CD4-positive, alpha-beta T cell treated with Interleukin-6 for 4 hours (primary cell): ENCODE measurements around the gene TSPAN11.

Experiments
- DNase-seq: peaks from one replicate; pipeline ENCODE4 v3.0.0-alpha.2; 2020; ENCODE audit warnings: mixed read lengths

The TSPAN11 gene

GRCh38 chr12:30962047-30962446 is 35.5 kb downstream of the TSPAN11 start:
- DNase-seq: no peak

DNA sequence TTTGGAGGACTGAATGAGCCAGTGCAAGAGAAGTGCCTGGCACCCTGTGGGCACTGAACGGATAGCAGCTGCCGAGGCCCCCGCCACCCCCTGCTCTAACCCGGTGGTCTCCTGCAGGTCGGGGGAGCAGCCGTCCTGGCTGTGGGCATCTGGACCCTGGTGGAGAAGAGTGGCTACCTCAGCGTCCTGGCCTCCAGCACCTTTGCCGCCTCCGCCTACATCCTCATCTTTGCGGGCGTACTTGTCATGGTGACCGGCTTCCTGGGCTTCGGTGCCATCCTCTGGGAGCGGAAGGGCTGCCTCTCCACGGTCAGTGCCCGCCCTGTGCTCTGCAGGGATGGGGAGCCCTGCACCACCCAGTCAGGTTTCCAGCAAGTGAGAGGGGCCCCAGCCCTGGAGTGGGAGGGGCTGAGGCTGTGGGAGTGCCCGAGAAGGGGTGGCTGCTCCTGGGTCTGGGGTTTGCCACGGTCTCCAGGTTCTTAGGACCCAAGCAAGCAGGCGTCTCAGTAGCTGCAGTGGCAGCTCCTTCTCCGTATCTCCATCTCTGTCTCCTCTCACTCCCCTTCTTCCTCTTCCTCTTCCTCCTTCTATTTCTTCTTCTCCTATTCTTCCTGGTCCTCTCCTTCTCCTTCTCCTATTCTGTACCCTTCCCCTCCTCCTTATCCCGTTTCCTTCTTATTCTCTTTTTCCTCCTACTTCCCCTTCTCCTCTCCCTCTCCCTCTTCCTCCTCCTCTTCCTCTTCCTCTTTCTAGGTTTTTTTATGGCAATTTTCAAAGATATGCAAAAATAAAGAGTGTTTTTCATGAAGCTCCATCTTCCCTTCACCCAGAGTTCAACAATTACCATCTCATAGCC is 37.4 kb downstream of the TSPAN11 start:
- no peak for DNase-seq

- DNase-seq: no peak
Observed at GRCh38 chr12:30964896-30965612, 38.5 kb downstream of the TSPAN11 start.

DNA sequence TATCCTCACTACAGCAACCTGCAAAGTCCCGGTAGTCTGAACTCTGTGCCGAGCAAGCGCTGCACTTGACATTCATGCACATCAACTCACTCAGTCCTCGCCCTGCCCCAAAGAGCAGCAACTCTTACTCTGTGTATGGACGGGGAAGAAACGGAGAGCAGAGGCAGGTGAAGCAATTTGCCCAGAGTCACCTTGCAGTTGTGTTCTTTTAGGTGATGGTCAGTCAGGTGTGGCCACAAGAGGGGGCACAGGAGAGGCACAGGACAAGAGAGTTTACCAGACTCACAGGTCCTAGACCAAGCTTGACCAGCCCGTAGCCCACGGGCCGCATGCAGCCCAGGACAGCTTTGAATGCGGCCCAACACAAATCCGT is 39.1 kb downstream of the TSPAN11 start:
- DNase-seq: no peak

GRCh38 chr12:30967026-30967425 is 40.5 kb downstream of the TSPAN11 start:
- DNase-seq: no peak

DNA sequence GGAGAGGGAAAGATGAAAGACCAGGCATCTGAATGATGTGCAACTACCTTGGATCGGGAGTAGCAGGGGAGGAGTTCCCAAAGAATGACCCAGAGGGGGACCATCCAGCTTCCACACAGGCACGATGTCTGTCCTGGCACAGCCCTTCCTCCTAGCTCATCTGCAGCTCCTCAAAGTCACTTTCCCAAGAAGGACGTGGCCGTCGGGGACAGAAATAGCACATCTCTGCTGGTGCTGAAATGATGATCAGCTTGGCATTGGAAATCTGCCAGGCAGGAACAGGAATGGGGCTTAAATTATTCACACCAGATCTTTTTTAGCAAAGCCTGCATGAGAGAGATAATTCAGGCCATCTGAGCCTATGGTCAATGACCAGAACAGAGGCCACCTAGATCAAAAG is 41.7 kb downstream of the TSPAN11 start:
- DNase-seq: no peak

DNA sequence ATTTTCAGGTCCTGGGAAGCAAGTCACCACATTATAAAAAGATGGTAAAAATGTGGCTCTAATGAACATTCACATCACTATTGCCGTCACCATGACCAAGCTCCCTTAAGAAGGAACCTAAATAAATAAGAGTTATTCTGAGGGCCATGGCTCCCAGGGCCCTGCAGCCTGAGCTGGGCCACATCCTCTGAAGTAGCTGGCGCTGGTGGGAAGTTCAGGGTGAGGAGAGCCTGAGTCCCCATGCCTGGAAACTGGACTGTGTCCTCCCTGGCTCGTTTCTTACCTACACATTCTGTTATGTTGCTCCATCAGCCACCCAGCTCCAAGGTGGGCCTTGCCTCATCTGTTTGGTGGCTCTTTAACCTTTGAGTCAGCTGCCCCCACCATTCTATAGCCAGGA is 42.5 kb downstream of the TSPAN11 start:
- DNase-seq: no peak

- DNase-seq: no peak
Observed at GRCh38 chr12:30969606-30970395, 43.3 kb downstream of the TSPAN11 start.

DNA sequence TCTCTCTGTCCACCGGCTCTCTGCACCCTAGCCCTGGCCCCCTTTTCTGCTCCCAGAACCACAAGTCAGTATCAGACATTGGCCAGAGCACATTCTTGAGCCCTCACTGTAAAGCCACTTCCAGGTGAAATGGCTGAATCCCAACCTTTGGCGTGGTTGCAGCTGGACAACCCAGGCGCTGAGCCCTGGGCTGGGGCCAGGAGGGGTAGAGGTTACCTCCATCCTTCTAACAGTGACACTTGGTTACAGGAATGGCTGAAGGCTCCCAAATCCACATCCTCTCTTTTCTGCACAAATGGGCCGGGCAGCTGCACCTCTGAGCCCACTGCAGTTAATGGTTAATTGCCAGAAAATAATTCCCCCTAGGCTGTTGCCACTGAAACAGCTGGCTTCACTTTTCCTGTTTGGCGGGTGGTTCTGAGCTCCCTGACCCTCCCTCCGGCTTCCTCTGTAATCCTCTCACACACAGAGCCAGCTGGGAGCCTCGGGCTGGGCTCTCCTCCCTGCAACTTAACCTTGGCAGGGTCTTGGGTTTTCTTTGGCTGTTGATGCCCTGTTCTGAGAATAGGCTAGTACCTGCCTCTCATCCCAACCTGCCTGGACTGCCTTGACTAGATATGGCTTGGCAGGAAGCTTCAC is 44.1 kb downstream of the TSPAN11 start:
- no peak for DNase-seq

DNA sequence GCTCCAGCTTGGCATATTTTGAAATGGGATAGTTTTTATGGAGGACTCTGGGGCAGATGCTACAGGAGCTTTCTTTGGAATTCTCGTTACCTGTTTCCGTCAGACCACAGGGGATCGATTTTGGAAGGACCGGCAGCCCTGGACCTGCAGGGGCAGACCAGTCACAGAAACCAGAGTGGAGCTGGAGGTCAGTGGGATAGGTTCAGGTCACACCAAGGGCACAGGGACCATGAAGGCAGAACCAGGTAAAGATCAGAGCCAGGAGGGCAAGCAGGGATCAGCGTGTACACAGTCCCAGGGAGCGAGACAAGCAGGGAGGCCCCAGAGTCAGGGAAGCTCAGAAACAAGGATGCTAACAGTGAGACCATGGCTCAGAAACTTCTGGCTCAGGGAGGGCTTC is 45.5 kb downstream of the TSPAN11 start:
- no peak for DNase-seq

DNA sequence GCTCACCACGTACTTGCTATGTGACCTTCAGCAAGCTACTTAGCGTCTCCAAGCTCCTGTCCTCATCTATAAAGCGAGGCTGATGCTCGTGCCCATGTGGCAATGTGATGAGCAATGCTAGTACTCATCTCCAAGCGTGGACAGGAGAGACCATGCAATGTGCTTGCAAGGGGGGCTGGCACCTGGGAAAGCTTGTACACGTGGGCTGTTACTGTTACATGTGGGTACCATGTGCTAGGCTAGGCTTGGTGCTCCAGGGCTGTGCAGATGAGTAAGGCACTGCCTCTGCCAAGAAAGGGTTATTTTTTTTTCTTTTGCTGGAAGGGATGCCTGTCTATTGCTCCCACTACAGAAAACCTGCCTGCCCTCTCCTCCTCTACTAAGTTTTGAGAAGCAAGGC is 46.6 kb downstream of the TSPAN11 start:
- no peak for DNase-seq

DNA sequence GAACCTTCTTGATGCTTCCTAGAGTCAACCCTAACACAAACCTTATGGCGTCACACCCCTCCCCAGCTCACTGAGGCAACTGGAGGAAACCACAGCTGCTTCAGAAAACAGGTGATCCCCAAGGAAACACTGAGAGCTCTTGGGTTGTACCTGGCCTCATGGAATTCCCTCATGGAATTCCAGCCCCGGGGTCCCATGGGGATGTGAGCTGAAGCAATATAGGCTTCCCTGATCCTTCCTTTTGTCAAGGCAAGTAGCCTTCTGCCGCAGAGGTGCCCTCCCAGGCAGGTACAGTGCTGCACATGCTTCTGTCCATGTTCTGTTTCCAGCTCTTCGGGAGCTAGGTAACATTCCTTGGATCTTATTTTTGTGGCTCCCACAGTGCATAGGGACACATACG is 47.3 kb downstream of the TSPAN11 start:
- DNase-seq: no peak

DNA sequence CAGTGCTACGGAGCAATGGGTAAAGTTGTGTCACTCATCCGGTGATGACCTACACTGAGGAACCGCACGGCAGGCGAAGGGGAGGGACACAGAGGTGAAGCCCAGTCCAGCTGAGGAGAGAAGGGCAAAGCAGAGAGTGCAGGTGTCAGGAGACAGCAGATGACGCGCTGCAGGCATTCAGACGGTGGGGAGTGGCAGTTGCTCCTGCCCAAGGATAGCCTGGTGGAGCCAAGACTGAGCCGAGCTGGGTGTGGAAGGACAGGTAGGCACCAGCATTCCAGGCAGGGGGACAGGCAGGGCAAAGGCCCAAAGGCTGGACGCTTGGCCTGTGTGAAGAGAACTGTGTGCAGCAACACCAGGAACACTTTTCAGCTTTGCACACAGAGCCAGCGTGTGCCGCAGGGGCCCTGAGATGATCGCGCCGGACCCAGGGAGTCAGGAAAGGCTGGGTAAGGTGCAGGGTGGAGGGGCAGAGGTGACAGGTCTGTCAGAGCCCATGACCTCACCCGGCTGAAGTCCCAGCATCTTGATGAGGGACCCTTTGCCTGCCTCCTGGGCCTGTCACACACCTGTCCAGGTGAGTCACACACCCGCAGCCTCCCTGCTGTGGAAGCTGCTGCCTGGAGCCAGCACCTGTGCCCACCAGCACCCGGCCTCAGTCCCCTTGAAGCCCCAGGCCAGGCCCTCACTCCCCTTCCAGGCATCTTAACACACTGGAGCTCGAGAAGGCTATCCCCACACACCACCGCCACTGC is 48.4 kb downstream of the TSPAN11 start:
- no peak for DNase-seq

- DNase-seq: no peak
Observed at GRCh38 chr12:30975581-30975980, 49.0 kb downstream of the TSPAN11 start.

- no peak for DNase-seq
Observed at GRCh38 chr12:30976206-30976605, 49.7 kb downstream of the TSPAN11 start.

GRCh38 chr12:30977124-30977523 is 50.6 kb downstream of the TSPAN11 start:
- no peak for DNase-seq

DNA sequence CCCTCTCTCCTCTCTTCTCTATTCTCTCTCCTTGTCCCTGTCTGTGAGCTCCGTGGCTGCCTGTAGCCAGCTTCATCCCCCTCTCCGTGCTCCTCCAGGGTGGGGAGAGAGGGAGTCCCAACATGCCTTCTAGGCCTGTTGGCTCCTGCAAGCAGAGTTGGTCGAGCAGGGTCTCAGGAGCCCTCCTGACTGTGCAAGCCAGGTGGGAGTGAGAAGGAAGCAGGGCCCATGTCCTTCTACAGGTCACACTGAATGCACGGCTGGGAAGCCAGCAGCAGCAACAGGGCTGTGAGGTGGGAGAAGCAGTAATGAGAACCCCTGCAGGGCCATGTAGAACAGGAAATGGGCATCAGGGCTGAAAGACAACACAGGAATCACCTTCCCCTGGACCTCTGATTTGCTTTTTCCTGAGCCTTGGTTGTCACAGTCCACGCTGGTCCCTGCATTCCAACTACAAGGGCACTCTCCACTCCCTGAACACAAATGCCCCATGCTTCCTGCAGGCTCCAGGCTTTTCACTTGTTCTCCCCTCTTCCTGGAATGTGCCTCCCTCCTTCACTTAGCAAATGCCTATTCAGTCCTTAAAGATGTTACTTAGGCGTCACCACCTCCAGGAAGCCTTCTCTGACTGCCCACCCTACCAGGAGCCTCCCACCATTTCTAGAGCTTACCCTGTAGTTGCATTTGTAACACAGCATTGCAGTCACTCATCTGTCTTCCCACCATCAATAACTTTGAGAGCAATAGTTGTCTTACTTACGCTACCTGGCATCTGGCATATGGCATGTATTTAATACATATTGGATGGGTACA is 51.2 kb downstream of the TSPAN11 start:
- DNase-seq: no peak

DNA sequence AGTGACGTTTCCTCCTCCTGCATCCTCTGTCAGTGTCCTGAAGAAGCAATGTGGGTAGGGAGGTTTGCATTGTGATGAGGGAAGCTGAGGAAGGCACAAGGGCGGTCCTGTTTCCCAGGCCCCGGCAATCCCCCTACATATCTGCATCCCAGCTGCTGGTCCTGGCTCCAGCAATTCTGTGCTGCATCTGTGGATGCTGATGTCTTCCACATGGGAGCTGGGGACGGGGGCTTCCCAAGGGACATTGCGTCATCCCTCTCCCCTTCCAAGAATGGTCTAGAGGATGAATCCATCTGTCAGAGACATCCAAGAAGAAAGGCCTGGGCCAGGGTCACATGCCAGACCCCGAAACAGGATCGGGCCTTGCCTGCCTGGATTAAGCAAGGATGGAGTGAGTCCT is 52.1 kb downstream of the TSPAN11 start:
- no peak for DNase-seq

DNA sequence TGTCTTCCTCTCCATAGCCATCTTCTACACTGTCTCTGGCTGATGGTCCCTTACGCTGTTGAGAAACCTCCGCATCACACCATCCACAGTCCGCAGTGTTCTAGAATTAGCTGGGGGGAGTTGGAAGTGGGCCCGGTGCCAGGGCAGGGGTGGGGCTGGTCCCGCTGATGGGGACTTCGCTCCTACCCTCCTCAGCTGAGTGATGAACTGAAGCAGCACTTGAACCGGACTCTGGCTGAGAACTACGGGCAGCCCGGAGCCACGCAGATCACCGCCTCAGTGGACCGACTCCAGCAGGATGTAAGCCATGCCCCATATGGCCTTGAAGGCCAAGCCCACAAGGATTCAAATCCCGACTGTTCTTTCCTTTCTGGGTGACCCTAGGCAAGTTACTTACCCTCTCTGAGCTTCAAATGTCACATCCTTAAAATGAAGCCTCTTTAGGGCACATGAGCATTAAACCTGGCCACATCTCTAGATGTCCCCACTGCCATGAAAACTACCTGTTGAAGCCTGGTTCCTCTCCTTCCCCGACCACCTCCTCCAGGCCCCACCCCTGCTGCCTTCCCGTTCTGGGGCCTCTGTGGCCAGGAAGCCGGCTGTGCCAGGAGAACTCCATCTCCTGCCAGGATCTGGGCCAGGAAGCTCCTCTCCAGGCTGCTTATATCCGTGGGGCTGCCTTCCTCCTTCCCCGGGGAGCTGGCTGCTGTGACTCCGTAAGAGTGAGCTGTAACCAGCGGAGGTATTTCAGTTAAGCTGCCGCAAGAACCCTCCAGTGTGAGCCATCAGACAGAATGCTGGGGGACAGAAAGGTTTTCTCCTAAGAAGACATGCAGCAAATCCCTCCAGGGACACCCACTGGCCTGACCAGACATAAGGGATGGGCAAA is 53.1 kb downstream of the TSPAN11 start:
- no peak for DNase-seq

DNA sequence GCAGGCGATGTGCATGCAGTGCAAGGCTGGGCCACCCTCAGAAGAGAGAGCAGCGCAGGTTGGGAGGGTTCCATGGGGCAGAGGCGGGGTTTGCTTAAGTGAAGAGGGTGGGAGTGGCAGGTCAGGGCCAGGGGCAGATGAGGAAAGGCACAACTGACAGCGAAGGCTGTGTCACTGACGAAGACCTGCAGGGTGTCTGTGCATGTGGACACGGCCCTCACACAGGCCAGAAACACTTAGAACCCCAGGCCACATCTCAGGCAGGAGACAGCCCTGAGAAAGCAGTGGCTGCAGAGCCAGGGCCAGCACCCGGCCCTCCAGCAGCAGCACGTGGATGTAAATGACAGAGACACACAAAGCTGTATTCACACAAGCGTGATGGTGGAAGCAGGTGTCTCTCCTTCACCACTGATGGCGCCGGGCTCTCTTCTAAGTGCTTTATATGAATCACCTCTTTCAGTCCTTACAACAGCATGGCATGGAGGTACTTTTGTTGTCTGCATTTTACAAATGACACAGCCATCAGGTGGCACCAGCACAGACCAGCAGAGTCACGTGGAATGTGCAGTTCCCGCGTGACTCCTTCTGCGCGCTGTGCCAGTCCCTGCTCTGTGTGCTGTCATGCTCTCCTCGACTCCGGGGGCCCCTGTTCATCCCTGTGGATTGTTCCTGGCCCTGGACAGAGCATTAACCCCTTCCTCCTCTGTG is 54.6 kb downstream of the TSPAN11 start:
- no peak for DNase-seq
